ENCODE measurements around the gene CCDC3.

The CCDC3 gene

GRCh38 chr10:12888470-12888869 is 113.0 kb downstream of the CCDC3 start:
- no peak for DNase-seq (ENCODE audit: low read depth)
- H3K4me3 ChIP-seq (replicated peaks; ENCODE audit: low read depth, low read length): no peak overlapping the region
- TF ChIP-seq CTCF (IDR thresholded peaks at IDR 0.05; ENCODE audit: low read length, missing control alignments): no peak

- no peak for DNase-seq (ENCODE audit: low read depth)
- TF ChIP-seq CTCF (IDR thresholded peaks at IDR 0.05; ENCODE audit: low read length, missing control alignments): no peak
- H3K4me3 ChIP-seq (replicated peaks; ENCODE audit: low read depth, low read length): no peak overlapping the region
These were observed 113.7 kb downstream of the CCDC3 start for GRCh38 chr10:12887780-12888179.

GRCh38 chr10:12884851-12885250 is 116.7 kb downstream of the CCDC3 start:
- no peak for TF ChIP-seq CTCF (IDR thresholded peaks at IDR 0.05; ENCODE audit: low read length, missing control alignments)
- no peak overlapping the region for H3K4me3 ChIP-seq (replicated peaks; ENCODE audit: low read depth, low read length)
- no peak for DNase-seq (ENCODE audit: low read depth)

- H3K4me3 ChIP-seq (replicated peaks; ENCODE audit: low read depth, low read length): no peak overlapping the region
- DNase-seq (ENCODE audit: low read depth): no peak
- TF ChIP-seq CTCF (IDR thresholded peaks at IDR 0.05; ENCODE audit: low read length, missing control alignments): no peak
These were observed 121.1 kb downstream of the CCDC3 start for GRCh38 chr10:12880423-12880822.

- DNase-seq (ENCODE audit: low read depth): no peak
- no peak overlapping the region for H3K4me3 ChIP-seq (replicated peaks; ENCODE audit: low read depth, low read length)
- no peak for TF ChIP-seq CTCF (IDR thresholded peaks at IDR 0.05; ENCODE audit: low read length, missing control alignments)
These were observed 124.4 kb downstream of the CCDC3 start for GRCh38 chr10:12877150-12877549.

- DNase-seq (ENCODE audit: low read depth): no peak
- no peak for TF ChIP-seq CTCF (IDR thresholded peaks at IDR 0.05; ENCODE audit: low read length, missing control alignments)
- H3K4me3 ChIP-seq (replicated peaks; ENCODE audit: low read depth, low read length): no peak overlapping the region
These were observed 125.2 kb downstream of the CCDC3 start for GRCh38 chr10:12876266-12876665.

GRCh38 chr10:12875100-12875499 is 126.4 kb downstream of the CCDC3 start:
- H3K4me3 ChIP-seq (replicated peaks; ENCODE audit: low read depth, low read length): no peak overlapping the region
- peak; percentile 5 for DNase-seq (ENCODE audit: low read depth)
- TF ChIP-seq CTCF (IDR thresholded peaks at IDR 0.05; ENCODE audit: low read length, missing control alignments): no peak

Data from fibroblast of pulmonary artery (primary cell).